HT1080 (cell line): ENCODE measurements around the gene COMP. TPM values are rescaled to one million over a fixed set of nuclear protein-coding genes. Genes with fewer than 3 reads are reported as not detected.

Source experiments
- total RNA-seq: library from RNA; depleted of rRNA; stranded (reverse); fragments of >200 nt; shearing (Covaris generic); gene quantifications from 2 replicates; pipeline ENCODE4 v1.2.3, GENCODE V29; 2014; rRNA removed

The COMP gene
- total RNA-seq, 1 experiment from 2014 or later: not detected

Other genes starting within 250 kb of the COMP start
- 124 and 135 TPM in 2 replicates for gene FKBP8, start 247.7 kb downstream of the COMP start, total RNA-seq
- 163 and 195 TPM in 2 replicates for gene KXD1, start 233.4 kb downstream of the COMP start, total RNA-seq
- gene UBA52, start 219.4 kb downstream of the COMP start, total RNA-seq: 1,475 and 1,684 TPM in 2 replicates
- 70.9 and 99.1 TPM in 2 replicates for gene REX1BD, start 202.5 kb downstream of the COMP start, total RNA-seq
- 1.1 and 1.3 TPM in 2 replicates for gene CRLF1, start 184.5 kb downstream of the COMP start, total RNA-seq
- gene TMEM59L, start 178.4 kb downstream of the COMP start, total RNA-seq: 0.61 and 1.1 TPM in 2 replicates
- 2.8 and 5.7 TPM in 2 replicates for gene KLHL26, start 154.3 kb downstream of the COMP start, total RNA-seq
- gene CRTC1, start 107.6 kb downstream of the COMP start, total RNA-seq: 2.8 and 3.0 TPM in 2 replicates
- gene UPF1, start 40.7 kb upstream of the COMP start, total RNA-seq: 57.5 and 59.1 TPM in 2 replicates
- 1.0 and 3.4 TPM in 2 replicates for gene CERS1, start 104.9 kb upstream of the COMP start, total RNA-seq
- gene COPE, start 128.1 kb upstream of the COMP start, total RNA-seq: 352 and 410 TPM in 2 replicates
- gene DDX49, start 128.4 kb upstream of the COMP start, total RNA-seq: 137 and 139 TPM in 2 replicates
- gene HOMER3, start 149.9 kb upstream of the COMP start, total RNA-seq: 70.4 and 73.3 TPM in 2 replicates
- 39.1 TPM in 2 replicates for gene SUGP2, start 242.2 kb upstream of the COMP start, total RNA-seq
- 126 and 130 TPM in 2 replicates for gene ARMC6, start 242.3 kb upstream of the COMP start, total RNA-seq